COLO668 (cell line): Measurements from ENCODE around the gene CYP27B1.
A peak's percentile ranks its signal among the peaks of the same experiment; 100 is the strongest.
"Not testable (repeated sequence)": the region's sequence is repeated elsewhere in the genome, so short reads cannot be mapped to it uniquely, and the experiment has no call there.

ENCODE experiments used
- DNase-seq: peaks from one replicate; lab custom pipeline; 2025; ENCODE audit not compliant: unreplicated experiment; lab: John Stamatoyannopoulos, UW

Gene CYP27B1

GRCh38 chr12:57783861-57784260 lies 17.0 kb upstream of the CYP27B1 start:
- no peak for DNase-seq

DNA sequence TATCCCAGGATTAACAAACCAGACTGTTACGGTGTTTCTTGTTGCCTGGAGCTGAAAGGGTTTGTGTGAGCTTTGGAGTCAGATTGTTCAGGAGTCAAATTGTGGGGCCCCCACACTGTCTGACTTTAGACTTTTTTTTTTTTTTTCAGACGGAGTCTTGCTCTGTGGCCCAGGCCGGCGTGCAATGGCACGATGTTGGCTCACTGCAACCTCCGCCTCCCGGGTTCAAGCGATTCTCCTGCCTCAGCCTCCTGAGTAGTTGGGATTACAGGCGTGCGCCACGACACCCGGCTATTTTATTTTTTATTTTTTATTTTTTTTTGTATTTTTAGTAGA lies 16.6 kb upstream of the CYP27B1 start:
- DNase-seq: no peak

- peak; percentile 95 for DNase-seq
Measured at GRCh38 chr12:57782608-57783465, 16.0 kb upstream of the CYP27B1 start, which contains the start of gene TSFM. Gene TSFM, plus strand, starts transcription at chr12:57782787. Its CDS starts 15 bp downstream, at chr12:57782802.

DNA sequence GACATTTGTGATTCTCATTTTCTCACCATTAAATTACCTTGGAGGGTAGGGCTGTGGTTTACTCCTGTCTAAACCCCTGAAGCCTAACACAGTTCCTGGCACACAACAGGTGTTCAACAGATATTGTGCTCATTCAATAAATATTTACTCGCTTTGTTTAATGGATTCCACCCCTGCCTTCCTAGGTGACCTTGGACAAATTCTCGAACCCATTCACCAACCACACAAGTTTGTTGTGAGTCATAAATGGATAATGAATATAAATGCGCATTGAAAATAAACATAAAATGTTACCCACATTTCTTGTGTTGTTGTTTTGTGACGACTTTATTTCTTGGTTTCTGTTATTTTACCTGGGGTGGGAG lies 15.3 kb upstream of the CYP27B1 start:
- no peak for DNase-seq

GRCh38 chr12:57781801-57782200 lies 14.9 kb upstream of the CYP27B1 start:
- DNase-seq: no peak

- DNase-seq: no peak
Measured at GRCh38 chr12:57781244-57781643, 14.4 kb upstream of the CYP27B1 start.

GRCh38 chr12:57780284-57780897 lies 13.5 kb upstream of the CYP27B1 start:
- no peak for DNase-seq

DNA sequence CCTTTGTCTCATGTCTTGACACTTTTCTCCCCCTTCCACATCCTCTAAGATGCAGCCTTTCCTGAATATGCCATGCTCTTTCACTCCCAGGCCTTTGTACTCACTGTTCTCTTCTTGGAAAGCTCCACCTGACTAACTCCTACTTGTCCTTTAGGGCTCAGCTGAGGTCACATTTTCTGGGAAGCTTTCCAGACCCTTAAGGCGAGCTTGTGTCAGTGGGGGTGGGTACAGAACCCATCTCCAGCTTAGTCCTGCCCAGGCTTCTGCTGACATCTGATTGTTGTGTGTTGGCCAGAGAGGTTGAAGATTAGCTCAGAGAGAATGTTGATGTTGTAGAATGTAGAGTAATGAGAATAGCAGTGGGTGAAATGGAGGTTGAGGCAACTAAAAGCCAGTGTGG lies 12.9 kb upstream of the CYP27B1 start:
- DNase-seq: no peak

GRCh38 chr12:57777911-57778310 lies 11.0 kb upstream of the CYP27B1 start:
- DNase-seq: no peak

GRCh38 chr12:57777367-57777766 lies 10.5 kb upstream of the CYP27B1 start:
- DNase-seq: no peak

DNA sequence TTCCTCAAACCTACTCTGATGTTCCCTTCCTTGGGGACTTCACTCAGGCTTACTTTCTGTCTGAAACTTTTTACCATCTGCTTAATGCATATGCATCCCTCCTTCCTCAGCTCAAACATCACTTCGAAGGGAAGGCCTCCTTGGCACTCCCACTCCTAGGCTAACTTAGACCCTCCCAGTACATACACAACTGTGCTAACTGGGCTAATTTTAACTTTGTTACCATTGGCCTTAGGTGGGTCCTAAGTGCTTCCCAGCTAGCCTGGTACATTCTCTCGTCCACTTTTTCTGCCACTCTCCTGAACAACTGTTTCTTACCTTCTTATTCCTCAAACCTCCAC lies 9.3 kb upstream of the CYP27B1 start:
- no peak for DNase-seq

- no peak for DNase-seq
Measured at GRCh38 chr12:57775563-57776246, 8.8 kb upstream of the CYP27B1 start.

- no peak for DNase-seq
Measured at GRCh38 chr12:57775044-57775443, 8.2 kb upstream of the CYP27B1 start.

DNA sequence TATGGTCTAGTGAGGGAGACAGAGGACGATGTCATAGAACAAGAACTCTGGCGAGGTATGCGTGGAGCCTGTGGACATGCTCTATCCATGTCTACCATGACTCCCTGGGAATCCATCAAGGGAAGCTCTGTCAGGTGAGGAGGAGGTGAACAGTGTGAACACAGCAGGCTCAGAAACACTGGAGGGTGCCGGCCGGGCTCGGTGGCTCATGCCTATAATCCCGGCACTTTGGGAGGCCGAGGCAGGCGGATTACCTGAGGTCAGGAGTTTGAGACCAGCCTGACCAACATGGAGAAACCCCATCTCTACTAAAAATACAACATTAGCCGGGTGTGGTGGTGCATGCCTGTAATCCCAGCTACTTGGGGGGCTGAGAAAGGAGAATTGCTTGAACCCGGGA lies 7.8 kb upstream of the CYP27B1 start:
- DNase-seq: not testable (repeated sequence)

DNA sequence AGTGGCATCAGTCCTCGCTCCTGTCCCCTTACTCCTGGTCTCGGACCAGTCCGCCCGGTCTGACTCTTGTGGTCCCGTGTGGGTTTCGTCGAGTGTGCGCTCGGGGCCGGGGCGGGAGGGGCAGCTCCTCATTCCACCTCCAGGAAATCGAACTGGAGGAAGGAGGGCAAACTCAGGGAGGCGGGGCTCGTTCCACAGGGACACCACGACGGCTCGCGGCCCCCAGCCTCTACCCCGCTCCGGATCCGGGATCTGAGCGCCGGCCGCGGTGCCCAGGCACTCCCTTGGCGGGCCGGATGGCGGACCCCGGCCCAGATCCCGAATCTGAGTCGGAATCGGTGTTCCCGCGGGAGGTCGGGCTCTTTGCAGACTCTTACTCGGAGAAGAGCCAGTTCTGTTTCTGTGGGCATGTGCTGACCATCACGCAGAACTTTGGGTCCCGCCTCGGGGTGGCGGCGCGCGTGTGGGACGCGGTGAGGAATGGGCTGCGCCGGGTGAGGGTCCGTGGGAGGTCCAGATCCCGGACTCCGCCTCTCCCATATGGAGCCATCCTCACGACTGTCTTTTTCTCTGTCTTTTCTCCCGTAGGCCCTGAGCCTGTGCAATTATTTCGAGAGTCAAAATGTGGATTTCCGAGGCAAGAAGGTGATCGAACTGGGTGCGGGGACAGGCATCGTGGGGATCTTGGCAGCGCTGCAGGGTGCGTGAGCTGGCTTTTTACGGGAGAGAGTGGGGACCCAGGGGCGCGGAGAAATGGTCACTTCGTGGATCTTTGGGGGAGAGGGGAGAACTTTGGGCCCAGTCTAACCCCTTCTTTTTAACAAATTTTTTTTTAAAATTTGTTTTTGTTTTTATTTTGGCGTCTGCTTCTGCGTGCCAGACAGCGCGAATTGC lies 5.8 kb upstream of the CYP27B1 start, which contains the start of gene EEF1AKMT3:
EEF1AKMT3 (plus strand) TSS at position 186 of the 894 bp plus-strand sequence; CDS start at position 297, 111 bp downstream.
- DNase-seq: peak; percentile 43

- DNase-seq: peak; percentile 89
Measured at GRCh38 chr12:57771873-57772428, 5.1 kb upstream of the CYP27B1 start, which contains the start of gene METTL1. Gene METTL1, minus strand, starts transcription at chr12:57772105. Its CDS starts 22 bp downstream, at chr12:57772083.

- peak; percentile 85 for DNase-seq
Measured at GRCh38 chr12:57771236-57771872, 4.5 kb upstream of the CYP27B1 start.

DNA sequence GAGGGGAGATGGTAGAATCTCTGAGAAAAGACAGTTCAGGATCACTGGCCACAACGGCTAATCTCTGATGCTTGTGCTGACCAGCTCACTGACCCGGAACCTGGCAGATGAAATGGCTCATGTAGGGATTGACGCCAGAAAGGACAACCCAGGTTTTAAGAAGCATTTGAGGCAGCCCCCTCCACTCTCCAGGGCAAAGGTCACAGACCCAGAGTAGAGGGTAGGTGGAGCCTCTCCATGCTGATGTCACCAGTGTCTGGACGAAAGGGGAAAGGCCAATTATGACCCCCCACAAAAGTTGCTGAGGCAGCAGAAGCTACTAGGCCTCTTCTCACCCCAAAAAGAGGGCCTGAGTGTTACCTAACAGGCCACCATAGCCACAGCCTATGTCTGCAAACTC lies 3.9 kb upstream of the CYP27B1 start:
- DNase-seq: no peak

GRCh38 chr12:57769594-57769993 lies 2.7 kb upstream of the CYP27B1 start:
- no peak for DNase-seq

DNA sequence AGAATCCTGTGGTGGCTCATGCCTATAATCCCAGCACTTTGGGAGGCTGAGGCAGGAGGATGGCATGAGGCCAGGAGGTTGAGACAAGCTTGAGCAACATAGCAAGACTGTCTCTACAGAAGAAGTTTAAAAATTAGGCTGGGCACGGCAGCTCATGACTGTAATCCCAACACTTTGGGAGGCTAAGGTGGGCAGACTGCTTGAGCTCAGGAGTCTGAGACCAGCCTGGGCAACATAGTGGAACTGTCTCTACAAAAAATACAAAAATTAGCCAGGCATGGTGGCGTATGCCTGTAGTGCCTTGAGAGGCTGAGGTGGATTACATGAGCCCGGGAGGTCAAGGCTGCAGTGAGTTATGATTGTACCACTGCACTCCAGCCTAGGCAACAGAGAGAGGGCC lies 998 bp upstream of the CYP27B1 start:
- no peak for DNase-seq
